Neural cell (in vitro differentiated cells): ENCODE data around the gene DMGDH.

Experiments
- CTCF ChIP-seq: fragments of 450-650 bp; IDR thresholded peaks from 2 replicates; pipeline ENCODE4 v1.5.1; 2014; ENCODE audit warnings: antibody characterized with exemption, mild to moderate bottlenecking, moderate library complexity; ENCODE audit not compliant: poor library complexity, severe bottlenecking
- EP300 ChIP-seq: fragments of 450-650 bp; conservative IDR thresholded peaks from 2 replicates; pipeline ENCODE4 v1.6.1; 2014; ENCODE audit warnings: antibody characterized with exemption, mild to moderate bottlenecking, moderate library complexity; ENCODE audit not compliant: poor library complexity, severe bottlenecking
- SMC3 ChIP-seq: fragments of 450-650 bp; conservative IDR thresholded peaks from 2 replicates; pipeline ENCODE4 v1.6.1; 2014; ENCODE audit warnings: antibody characterized with exemption, mild to moderate bottlenecking, moderate library complexity; ENCODE audit not compliant: poor library complexity

GRCh38 chr5:79107020-79107796 lies 37.7 kb upstream of the DMGDH start:
- TF ChIP-seq SMC3 (no peak), EP300 (no peak), CTCF (no peak)
